Measurements from ENCODE around the gene GALNT7.

GRCh38 chr4:173245952-173246351, 77.3 kb downstream of the GALNT7 start:
- TF ChIP-seq CTCF (IDR thresholded peaks at IDR 0.05) (no peak), SIN3A (IDR thresholded peaks at IDR 0.05; ENCODE audit: borderline replicate concordance, insufficient read depth, low read depth, low read length) (no peak), REST (IDR thresholded peaks at IDR 0.05; ENCODE audit: insufficient read depth in 1 of 2, low read depth in 2 of 2, low read length in 1 of 2) (no peak), POLR2AphosphoS5 (IDR thresholded peaks at IDR 0.05; ENCODE audit: low read depth, low read length) (no peak)
